ENCODE data around the gene TICAM2.

TICAM2 gene

DNA sequence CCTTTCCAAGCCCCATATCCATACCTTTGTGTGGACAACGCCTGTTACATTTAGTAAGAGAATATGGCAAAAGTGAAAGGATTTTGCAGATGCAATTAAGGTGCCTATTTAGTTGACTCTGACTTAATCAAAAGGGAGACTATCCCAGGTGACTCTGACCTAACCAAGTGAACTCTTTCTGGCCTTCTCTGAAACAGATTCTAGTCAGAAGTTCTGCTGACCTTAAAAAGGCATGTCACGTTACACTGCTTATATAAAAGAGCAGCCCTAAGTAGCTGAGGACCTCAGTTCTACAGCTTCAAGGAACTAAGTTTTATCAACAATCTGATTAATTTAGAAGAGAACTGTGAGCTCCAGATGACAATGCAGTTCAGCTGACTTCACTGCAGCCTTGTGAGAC is 5.7 kb upstream of the TICAM2 start:
- no peak for DNase-seq (ENCODE audit: low read depth in 3 of 3)

- DNase-seq (ENCODE audit: low read depth in 3 of 3), result no peak
Observed at GRCh38 chr5:115605436-115605835, 3.2 kb upstream of the TICAM2 start.

DNA sequence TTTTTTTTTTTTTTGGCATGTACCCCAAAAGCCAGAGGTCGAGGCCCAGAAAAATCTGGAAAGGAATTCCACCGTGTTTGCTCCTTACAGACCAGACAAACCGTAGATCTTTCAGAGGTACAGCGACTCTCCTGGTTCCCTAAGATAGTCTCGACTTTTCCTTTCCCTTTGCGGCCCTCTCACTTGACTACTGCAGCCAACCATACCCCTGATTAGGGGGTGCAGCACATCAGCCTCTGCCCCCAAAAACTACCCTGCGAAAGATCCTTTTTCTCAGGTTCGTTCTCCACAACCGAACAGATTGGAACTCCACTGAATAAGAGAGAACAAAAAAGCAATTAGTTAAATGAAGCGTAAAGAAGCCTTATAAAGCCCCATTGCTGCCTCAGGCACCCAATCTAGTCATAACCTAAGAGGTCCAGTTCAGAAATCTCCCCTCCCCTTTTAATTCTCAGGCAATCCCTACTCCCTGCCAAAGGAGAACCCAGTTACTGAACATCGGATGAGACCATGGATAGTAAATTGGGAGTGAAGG is 379 bp upstream of the TICAM2 start:
- DNase-seq (ENCODE audit: low read depth in 3 of 3), result no peak

DNA sequence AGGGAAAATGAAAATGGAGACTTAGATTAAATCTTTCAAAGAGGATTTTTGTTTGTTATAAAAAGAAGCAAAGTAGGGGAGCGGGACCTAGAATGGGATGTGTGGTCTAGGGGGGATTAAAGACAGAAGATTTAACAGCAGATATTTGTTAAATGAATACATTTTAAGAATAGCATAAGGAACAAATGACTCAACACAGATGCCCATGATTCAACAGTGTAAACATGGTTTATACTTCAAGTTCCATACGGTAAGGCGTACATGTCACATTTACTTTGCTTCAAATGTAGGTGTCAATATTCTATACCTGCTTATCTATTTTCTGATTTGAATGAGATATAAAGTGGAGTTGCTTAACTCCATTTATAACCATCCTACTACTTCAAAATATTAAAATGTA is 1.5 kb downstream of the TICAM2 start:
- no peak for DNase-seq (ENCODE audit: low read depth in 3 of 3)

GRCh38 chr5:115599924-115600323 is 2.4 kb downstream of the TICAM2 start:
- no peak for DNase-seq (ENCODE audit: low read depth in 3 of 3)

GRCh38 chr5:115599502-115599901 is 2.8 kb downstream of the TICAM2 start:
- DNase-seq (ENCODE audit: low read depth in 3 of 3), result no peak

GRCh38 chr5:115594128-115595047 is 7.9 kb downstream of the TICAM2 start:
- no peak for DNase-seq (ENCODE audit: low read depth in 3 of 3)

GRCh38 chr5:115589043-115589442 is 13.2 kb downstream of the TICAM2 start:
- DNase-seq (ENCODE audit: low read depth in 3 of 3), result no peak

DNA sequence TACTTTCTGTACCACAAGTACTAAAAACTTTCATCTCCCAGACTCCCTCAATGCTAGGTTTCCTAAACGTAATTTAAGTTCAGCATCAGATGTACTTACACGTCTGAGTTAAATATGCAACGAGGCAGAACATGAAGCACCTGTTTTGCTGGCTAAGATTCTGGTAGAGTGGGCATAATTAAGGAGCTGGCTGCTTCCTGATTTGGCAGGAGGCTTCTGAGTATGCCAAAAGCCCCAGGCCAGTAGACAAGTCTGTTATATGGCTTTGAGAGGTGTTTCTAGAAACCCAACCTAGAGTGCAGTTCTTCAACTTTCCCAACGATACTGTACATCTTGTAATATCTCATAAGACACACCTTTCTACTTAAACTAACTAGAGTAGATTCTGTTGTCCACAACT is 13.6 kb downstream of the TICAM2 start:
- DNase-seq (ENCODE audit: low read depth in 3 of 3), result no peak

GRCh38 chr5:115586525-115587146 is 15.6 kb downstream of the TICAM2 start:
- no peak for DNase-seq (ENCODE audit: low read depth in 3 of 3)

DNA sequence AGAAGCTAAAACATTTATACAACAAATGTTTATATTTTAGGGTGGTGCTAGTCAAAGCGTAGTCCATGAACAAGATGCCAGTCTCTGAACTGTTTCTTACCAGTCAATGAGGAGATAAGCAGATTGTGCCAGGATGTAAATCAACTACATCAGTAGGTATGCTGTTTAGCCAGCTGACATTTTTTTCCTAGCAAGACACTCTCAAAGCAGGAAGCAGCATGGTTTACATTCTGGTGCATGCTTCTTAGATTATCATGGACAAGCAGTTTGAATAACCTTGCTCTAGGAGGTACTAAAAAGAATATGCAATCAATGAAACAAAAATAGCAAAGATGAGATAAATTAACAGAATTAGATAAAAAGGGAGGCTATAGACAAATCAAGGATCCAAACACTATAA is 17.0 kb downstream of the TICAM2 start:
- no peak for DNase-seq (ENCODE audit: low read depth in 3 of 3)

DNA sequence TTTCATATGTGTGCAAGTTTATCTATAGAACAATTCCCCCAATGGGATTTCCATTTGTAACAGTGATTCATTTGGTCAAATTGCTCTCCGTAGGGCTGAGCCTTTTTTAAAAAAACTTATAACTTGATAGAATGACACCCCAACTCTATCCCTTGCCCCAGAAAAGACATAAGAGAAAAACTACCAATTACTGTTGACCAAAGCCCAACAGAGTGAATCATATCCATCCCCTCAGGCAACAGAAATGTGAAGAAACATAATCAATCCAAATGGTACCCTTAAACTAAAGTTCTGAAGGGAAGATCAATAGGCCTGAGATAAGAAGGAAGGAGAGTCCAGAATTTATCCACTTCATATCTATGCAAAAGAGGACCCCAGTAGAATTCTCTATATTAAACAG is 17.8 kb downstream of the TICAM2 start:
- no peak for DNase-seq (ENCODE audit: low read depth in 3 of 3)

GRCh38 chr5:115583474-115583873 is 18.8 kb downstream of the TICAM2 start:
- DNase-seq (ENCODE audit: low read depth in 3 of 3), result no peak

GRCh38 chr5:115580941-115581340 is 21.3 kb downstream of the TICAM2 start:
- DNase-seq (ENCODE audit: low read depth in 3 of 3), result no peak

GRCh38 chr5:115579747-115580173 is 22.5 kb downstream of the TICAM2 start:
- no peak for DNase-seq (ENCODE audit: low read depth in 3 of 3)

DNA sequence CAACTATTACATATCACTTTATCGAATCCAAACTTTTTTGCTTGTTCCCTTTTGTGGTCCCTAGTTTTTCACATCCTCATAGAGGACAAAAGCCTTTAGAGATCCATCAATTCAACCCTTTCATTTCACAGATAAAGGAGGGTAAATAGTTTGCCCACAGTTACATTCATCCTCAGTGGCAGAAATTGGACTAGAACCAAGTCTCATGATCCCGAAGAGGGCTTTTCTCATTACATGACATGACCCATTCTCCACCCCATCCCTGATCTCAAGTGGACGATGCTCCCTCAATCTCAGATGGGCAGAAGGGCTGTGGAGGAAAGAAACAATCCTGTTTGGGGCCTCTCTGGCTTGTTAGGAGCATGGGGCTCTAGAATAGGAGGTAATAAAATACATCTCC is 23.1 kb downstream of the TICAM2 start:
- no peak for DNase-seq (ENCODE audit: low read depth in 3 of 3)

GRCh38 chr5:115578657-115579056 is 23.6 kb downstream of the TICAM2 start:
- DNase-seq (ENCODE audit: low read depth in 3 of 3), result no peak

- DNase-seq (ENCODE audit: low read depth in 3 of 3), result no peak
Observed at GRCh38 chr5:115577741-115578140, 24.5 kb downstream of the TICAM2 start.

DNA sequence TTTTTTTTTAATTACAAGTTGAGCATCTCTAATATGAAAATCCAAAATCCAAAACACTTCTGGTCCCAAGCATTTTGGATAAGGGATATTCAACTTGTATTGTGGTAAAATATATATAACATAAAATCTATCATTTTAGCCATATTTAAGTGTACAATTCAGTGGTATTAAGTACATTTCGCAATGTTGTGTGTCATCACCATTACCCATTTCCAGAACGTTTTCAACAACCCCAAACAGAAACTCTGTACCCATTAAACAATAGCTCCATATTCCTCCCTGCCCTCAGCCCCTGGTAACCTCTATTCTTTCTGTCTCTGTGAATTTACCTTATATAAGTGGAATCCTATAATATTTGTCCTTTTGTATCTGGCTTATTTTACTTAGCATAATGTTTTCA is 24.9 kb downstream of the TICAM2 start:
- DNase-seq (ENCODE audit: low read depth in 3 of 3), result no peak

GRCh38 chr5:115575167-115576070 is 26.9 kb downstream of the TICAM2 start:
- DNase-seq (ENCODE audit: low read depth in 3 of 3), result no peak

DNA sequence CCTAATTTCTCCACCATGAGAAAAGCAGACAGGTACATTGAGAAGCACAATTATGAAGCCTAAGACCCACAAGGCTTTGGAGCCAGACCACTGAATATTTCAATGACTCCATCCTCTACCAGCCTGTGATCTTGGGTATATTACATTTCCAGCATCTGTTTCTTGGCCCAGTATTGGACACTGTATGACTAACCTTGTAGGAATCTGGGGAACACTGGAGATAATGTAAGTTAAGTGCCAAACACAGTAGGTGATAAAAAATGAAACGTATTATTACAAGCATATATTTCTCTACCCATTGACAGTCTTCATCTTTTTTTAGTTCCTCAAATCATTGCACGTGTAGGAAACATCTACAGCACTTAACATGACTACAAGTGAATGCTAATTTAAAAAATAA is 29.1 kb downstream of the TICAM2 start:
- no peak for DNase-seq (ENCODE audit: low read depth in 3 of 3)

- DNase-seq (ENCODE audit: low read depth in 3 of 3), result no peak
Observed at GRCh38 chr5:115571441-115571878, 30.8 kb downstream of the TICAM2 start.

All from stimulated activated CD4-positive, alpha-beta T cell treated with anti-CD3 and anti-CD28 coated beads, TNF-alpha, amount 100 ng/mL, for 24 hours (primary cell).